Ramos (cell line): ENCODE data around the gene KCNMA1.

Source experiments
- in situ Hi-C: fragments of 300-500 bp; cut with MboI; formaldehyde crosslinking; loops from one replicate; pipeline ENCODE4 v1.14.3; 2022; ENCODE audit warnings: low sequenced_read_pairs; ENCODE audit not compliant: unreplicated experiment

Gene KCNMA1

GRCh38 chr10:77500754-77501151 lies 136.9 kb downstream of the KCNMA1 start:
- in situ Hi-C loops, result no loop called here

- in situ Hi-C loops, result no loop called here
These were observed 138.8 kb downstream of the KCNMA1 start for GRCh38 chr10:77498829-77499228.

GRCh38 chr10:77498210-77498609 lies 139.4 kb downstream of the KCNMA1 start:
- in situ Hi-C loops, result no loop called here

- in situ Hi-C loops, result no loop called here
These were observed 139.9 kb downstream of the KCNMA1 start for GRCh38 chr10:77497748-77498147.

GRCh38 chr10:77496941-77497420 lies 140.6 kb downstream of the KCNMA1 start:
- in situ Hi-C loops, result no loop called here

- in situ Hi-C loops, result no loop called here
These were observed 142.7 kb downstream of the KCNMA1 start for GRCh38 chr10:77494756-77495541.

- in situ Hi-C loops, result no loop called here
These were observed 143.3 kb downstream of the KCNMA1 start for GRCh38 chr10:77494327-77494726.

GRCh38 chr10:77493851-77494261 lies 143.8 kb downstream of the KCNMA1 start:
- in situ Hi-C loops, result no loop called here

- in situ Hi-C loops, result no loop called here
These were observed 144.3 kb downstream of the KCNMA1 start for GRCh38 chr10:77493239-77493806.

- in situ Hi-C loops, result no loop called here
These were observed 145.1 kb downstream of the KCNMA1 start for GRCh38 chr10:77492368-77492994.

- in situ Hi-C loops, result no loop called here
These were observed 146.9 kb downstream of the KCNMA1 start for GRCh38 chr10:77490534-77491314.

GRCh38 chr10:77486517-77486916 lies 151.1 kb downstream of the KCNMA1 start:
- in situ Hi-C loops, result no loop called here

GRCh38 chr10:77485847-77486246 lies 151.8 kb downstream of the KCNMA1 start:
- in situ Hi-C loops, result no loop called here

GRCh38 chr10:77482072-77482471 lies 155.5 kb downstream of the KCNMA1 start:
- in situ Hi-C loops, result no loop called here

GRCh38 chr10:77479586-77479985 lies 158.0 kb downstream of the KCNMA1 start:
- in situ Hi-C loops, result no loop called here

GRCh38 chr10:77478962-77479359 lies 158.6 kb downstream of the KCNMA1 start:
- in situ Hi-C loops, result no loop called here

GRCh38 chr10:77478247-77478961 lies 159.2 kb downstream of the KCNMA1 start:
- in situ Hi-C loops, result no loop called here

- in situ Hi-C loops, result no loop called here
These were observed 162.1 kb downstream of the KCNMA1 start for GRCh38 chr10:77475522-77475921.

- in situ Hi-C loops, result no loop called here
These were observed 162.7 kb downstream of the KCNMA1 start for GRCh38 chr10:77474939-77475338.

- in situ Hi-C loops, result no loop called here
These were observed 163.2 kb downstream of the KCNMA1 start for GRCh38 chr10:77474386-77474785.
